NT2/D1 (cell line): Measurements from ENCODE around the gene ANKRD13A.

Source experiments
- SUZ12 ChIP-seq: IDR thresholded peaks from 2 replicates; pipeline ENCODE4 v1.6.1; 2011; ENCODE audit not compliant: insufficient read length, insufficient read depth; ENCODE audit errors: extremely low read depth
- YY1 ChIP-seq: IDR thresholded peaks from 2 replicates; pipeline ENCODE4 v1.6.1; 2011; ENCODE audit not compliant: insufficient read length, insufficient read depth
- ZNF274 ChIP-seq: IDR thresholded peaks from 2 replicates; pipeline ENCODE4 v1.6.1; 2011; ENCODE audit warnings: mild to moderate bottlenecking, low read depth, low read length

- TF ChIP-seq SUZ12 (no peak), YY1 (no peak), ZNF274 (no peak)
These were observed 39.7 kb upstream of the ANKRD13A start for GRCh38 chr12:109959411-109960093.
